Inflammatory macrophage treated with lipopolysaccharide for 1 hour (primary cell): Measurements from ENCODE around the gene NUDT13.

ENCODE experiments used
- DNase-seq, 2 donors: peaks; one replicate each; pipeline ENCODE4 v3.0.0-alpha.2; 2020 to 2022

NUDT13 gene

DNA sequence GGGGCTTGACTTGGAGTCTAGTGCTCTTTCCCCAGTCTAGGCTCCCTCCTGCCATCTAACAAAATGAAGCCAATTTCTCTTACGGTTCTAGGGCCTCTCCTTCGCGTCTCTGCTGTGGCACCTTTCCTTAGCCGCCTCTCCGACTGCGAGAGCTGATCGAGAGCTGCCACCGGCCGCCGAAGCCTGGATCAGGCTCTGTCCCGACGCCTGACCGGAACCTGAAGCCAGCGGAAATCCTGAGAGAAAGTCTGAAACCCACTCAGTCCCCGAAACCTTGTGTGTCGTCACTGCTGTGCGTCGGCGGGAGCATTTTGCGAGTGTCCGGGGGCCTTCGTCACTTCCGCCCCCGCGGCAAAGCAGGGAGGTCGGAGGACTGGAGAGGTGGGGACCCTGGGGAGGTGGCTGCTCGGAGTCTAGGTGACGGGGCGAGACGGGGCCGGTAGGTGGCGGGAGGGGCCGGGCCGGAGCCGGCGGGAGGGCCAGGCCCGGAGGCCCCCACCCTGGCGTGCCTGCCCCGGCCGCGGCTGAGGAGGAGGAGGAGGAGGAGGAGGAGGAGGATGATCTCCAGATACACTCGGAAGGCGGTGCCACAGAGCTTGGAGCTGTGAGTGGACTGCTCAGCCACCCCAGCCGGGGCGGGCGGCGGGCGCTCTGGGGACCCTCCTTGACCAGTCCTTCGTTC, 57.7 kb downstream of the NUDT13 start, which contains the start of the genes ECD and FAM149B1:
Gene ECD (minus strand): TSS at position 226 of the 682 bp plus-strand sequence. CDS start 4,071 bp downstream, outside the sequence.
Gene FAM149B1 (plus strand): TSS at position 337 of the 682 bp plus-strand sequence. CDS start 221 bp downstream, at position 558.
- peak; percentile 95 to 100 for DNase-seq

DNA sequence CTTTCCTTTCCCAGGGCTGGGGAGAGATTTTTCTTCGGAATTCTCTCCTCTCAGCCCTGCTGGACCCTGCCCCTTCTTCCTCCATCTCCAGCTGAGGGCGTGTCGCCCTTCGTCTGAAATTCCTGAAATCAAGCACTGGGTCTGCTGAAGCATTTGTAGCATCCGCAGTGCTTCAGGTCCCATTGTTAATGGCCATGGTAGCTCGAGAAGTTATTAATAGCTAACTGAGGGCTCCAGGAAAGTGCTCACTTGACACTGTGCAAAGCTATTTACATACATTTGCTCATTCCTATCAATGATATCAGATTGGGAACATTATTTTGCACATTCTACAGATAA, 58.2 kb downstream of the NUDT13 start:
- peak in 1 of 2 donors; percentile 20 for DNase-seq

GRCh38 chr10:73169320-73169719, 59.1 kb downstream of the NUDT13 start:
- no peak for DNase-seq

GRCh38 chr10:73172867-73173266, 62.6 kb downstream of the NUDT13 start:
- no peak for DNase-seq

DNA sequence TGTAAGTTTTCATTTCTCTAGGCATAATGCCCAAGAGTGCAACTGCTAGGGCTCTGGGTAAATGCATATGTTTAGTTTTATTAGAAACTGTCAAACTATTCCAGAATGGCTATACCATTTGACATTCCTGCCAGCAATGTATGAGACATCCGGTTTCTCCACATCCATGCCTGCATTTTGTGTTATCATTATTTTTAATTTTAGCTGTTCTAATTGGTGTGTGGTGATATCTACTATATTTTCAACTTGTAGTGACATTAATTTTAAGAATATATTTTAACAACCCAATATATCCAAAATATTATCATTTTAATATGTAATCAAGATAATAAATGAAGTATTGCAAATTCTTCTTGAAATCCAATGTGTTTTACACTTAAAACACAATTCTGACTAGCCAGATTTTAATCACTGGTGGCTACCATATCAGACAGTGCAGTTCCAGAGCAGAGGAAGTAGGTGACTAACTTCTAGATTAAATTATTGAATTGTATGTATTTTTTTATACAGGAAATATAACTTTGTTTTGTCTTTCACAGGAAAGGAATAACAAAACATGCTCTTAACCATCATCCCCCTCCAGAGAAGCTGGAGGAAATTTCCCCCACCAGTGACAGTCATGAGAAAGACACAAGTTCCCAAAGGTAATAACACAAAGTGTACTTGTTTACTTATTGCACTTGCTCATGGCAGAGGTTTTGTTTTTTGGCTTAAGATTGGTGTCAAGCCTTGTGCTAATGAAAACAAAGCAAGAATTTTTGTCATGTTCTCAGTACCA, 64.1 kb downstream of the NUDT13 start:
- DNase-seq, result no peak
